ENCODE measurements around the gene SLC29A1. TPM values are rescaled to one million over a fixed set of nuclear protein-coding genes. Genes with fewer than 3 reads are reported as not detected.
A peak's percentile ranks its signal among the peaks of the same experiment; 100 is the strongest.

SLC29A1 gene
- total and polyA plus RNA-seq, 9 of the 15 experiments (the other 6 are each of a cell fraction or from before 2014, with no cell fraction given): 18.9 to 170 (median 57.7) TPM

DNA sequence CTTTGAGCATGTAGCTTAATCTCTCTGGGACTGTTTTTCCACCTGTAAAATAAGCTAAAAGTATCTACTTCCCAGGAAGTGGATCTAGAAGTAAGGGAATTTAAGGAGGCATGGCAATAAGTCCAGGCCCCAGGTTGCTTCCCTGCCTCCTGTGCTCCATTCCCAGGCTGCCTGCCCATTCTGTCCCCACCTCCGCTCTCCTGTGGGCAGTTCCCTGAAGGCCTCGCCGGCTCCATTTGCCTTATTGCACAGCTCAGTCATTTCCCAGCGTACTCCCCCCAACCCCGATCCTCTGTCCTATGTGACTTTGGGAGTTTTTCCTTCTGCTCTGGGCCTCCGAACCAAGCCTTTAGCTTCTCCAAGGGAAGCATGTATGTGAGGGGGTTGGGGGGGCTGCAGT lies 4.6 kb downstream of the SLC29A1 start:
- FAIRE-seq (no peak), DNase-seq (ENCODE audit: extremely low read depth in 1 of 4, low spot score in 3 of 4) (no peak), ATAC-seq (no peak)
- Histone ChIP-seq H3K4me1 (replicated peaks in 1 of 2; ENCODE audit: control insufficient read depth in 2 of 2, insufficient read depth in 2 of 2, low read length in 2 of 2) (peaks cover 42 to 65% of the 10 kb centered on the region in 2 experiments), H3K27ac (ENCODE audit: extremely low read depth, low read depth, low read length) (no peak overlapping the region), H3K79me2 (ENCODE audit: control insufficient read depth, insufficient read depth, low read length) (peaks cover 52% of the 10 kb centered on the region), H3K4me2 (ENCODE audit: insufficient read depth, low read length) (no peak overlapping the region), H3K36me3 (ENCODE audit: control insufficient read depth, insufficient read depth, low read length) (peaks cover 61% of the 10 kb centered on the region), H3K4me3 (no peak overlapping the region), H3K9me3 (replicated peaks; ENCODE audit: control insufficient read depth, insufficient read depth, low read depth, low read length) (no peaks in the 10 kb centered on the region), H2AFZ (ENCODE audit: low read depth, low read length) (no peak overlapping the region), H3K9ac (ENCODE audit: insufficient read depth in 1 of 2, low read depth in 2 of 2, low read length in 2 of 2) (peak overlapping the region in 1 of 2 experiments; percentile 76; a peak in 2 of 4 replicates), H3K9me1 (ENCODE audit: control insufficient read depth, insufficient read depth, low read length) (peaks cover 6% of the 10 kb centered on the region), H3K27me3 (ENCODE audit: control insufficient read depth in 2 of 2, insufficient read depth in 2 of 2, low read length in 2 of 2) (no peaks in the 10 kb centered on the region), H4K20me1 (replicated peaks; ENCODE audit: control insufficient read depth, insufficient read depth, low read length) (peaks cover 3% of the 10 kb centered on the region; the same call in 1 of the 2 replicates)
- in situ Hi-C loops (cut with MboI): no loop called here
- 78% methylated on average over 6 of the region's 6 CpGs for WGBS (ENCODE audit: insufficient coverage, low coverage, missing lambda C conversion rate)
- ChIA-PET CTCF (ENCODE audit: low intra/inter-chr PET ratio) (no interaction called here), POLR2A (interaction anchor here (0.7 to 6.5 kb wide), 5 partner anchors 15 to 69 kb away, joined by 3 to 104 read pairs (median 4); partner anchors contain the start of genes CAPN11 and HSP90AB1)
- intact Hi-C loops (cut with micrococcal nuclease): loop anchor here (10.0 kb wide), 1 partner anchor 593 kb away; the partner anchor contains the start of gene MAD2L1BP
- no TSS peak for BruUV-seq (replicated peaks)
- no peak for TF ChIP-seq ZNF586 (CRISPR knock-in tag; conservative IDR thresholded peaks at IDR 0.05)
- TF ChIP-seq, protein P1, sequence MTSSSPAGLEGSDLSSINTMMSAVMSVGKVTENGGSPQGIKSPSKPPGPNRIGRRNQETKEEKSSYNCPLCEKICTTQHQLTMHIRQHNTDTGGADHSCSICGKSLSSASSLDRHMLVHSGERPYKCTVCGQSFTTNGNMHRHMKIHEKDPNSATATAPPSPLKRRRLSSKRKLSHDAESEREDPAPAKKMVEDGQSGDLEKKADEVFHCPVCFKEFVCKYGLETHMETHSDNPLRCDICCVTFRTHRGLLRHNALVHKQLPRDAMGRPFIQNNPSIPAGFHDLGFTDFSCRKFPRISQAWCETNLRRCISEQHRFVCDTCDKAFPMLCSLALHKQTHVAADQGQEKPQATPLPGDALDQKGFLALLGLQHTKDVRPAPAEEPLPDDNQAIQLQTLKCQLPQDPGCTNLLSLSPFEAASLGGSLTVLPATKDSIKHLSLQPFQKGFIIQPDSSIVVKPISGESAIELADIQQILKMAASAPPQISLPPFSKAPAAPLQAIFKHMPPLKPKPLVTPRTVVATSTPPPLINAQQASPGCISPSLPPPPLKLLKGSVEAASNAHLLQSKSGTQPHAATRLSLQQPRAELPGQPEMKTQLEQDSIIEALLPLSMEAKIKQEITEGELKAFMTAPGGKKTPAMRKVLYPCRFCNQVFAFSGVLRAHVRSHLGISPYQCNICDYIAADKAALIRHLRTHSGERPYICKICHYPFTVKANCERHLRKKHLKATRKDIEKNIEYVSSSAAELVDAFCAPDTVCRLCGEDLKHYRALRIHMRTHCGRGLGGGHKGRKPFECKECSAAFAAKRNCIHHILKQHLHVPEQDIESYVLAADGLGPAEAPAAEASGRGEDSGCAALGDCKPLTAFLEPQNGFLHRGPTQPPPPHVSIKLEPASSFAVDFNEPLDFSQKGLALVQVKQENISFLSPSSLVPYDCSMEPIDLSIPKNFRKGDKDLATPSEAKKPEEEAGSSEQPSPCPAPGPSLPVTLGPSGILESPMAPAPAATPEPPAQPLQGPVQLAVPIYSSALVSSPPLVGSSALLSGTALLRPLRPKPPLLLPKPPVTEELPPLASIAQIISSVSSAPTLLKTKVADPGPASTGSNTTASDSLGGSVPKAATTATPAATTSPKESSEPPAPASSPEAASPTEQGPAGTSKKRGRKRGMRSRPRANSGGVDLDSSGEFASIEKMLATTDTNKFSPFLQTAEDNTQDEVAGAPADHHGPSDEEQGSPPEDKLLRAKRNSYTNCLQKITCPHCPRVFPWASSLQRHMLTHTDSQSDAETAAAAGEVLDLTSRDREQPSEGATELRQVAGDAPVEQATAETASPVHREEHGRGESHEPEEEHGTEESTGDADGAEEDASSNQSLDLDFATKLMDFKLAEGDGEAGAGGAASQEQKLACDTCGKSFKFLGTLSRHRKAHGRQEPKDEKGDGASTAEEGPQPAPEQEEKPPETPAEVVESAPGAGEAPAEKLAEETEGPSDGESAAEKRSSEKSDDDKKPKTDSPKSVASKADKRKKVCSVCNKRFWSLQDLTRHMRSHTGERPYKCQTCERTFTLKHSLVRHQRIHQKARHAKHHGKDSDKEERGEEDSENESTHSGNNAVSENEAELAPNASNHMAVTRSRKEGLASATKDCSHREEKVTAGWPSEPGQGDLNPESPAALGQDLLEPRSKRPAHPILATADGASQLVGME (CRISPR knock-in tag; IDR thresholded peaks at IDR 0.05): no peak
- TF ChIP-seq, protein P2, sequence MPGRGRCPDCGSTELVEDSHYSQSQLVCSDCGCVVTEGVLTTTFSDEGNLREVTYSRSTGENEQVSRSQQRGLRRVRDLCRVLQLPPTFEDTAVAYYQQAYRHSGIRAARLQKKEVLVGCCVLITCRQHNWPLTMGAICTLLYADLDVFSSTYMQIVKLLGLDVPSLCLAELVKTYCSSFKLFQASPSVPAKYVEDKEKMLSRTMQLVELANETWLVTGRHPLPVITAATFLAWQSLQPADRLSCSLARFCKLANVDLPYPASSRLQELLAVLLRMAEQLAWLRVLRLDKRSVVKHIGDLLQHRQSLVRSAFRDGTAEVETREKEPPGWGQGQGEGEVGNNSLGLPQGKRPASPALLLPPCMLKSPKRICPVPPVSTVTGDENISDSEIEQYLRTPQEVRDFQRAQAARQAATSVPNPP (IDR thresholded peaks at IDR 0.05; ENCODE audit: borderline replicate concordance, insufficient read depth, insufficient read length): no peak
- TF ChIP-seq HDAC6 (IDR thresholded peaks at IDR 0.05; ENCODE audit: low read depth, low read length): no peak
- TF ChIP-seq TEAD2 (tag; IDR thresholded peaks at IDR 0.05): no peak
- TF ChIP-seq GTF2E2 (tag; IDR thresholded peaks at IDR 0.05): no peak
- TF ChIP-seq, protein P3, sequence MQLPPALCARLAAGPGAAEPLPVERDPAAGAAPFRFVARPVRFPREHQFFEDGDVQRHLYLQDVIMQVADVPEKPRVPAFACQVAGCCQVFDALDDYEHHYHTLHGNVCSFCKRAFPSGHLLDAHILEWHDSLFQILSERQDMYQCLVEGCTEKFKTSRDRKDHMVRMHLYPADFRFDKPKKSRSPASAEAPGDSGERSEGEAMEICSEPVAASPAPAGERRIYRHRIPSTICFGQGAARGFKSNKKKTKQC (CRISPR knock-in tag; IDR thresholded peaks at IDR 0.05): no peak
- TF ChIP-seq ZFP36 (IDR thresholded peaks at IDR 0.05; ENCODE audit: low read depth, low read length, partially characterized antibody): no peak
- no peak for TF ChIP-seq ZBTB7A (IDR thresholded peaks at IDR 0.05; ENCODE audit: borderline replicate concordance, control insufficient read depth, low read depth, low read length)
- TF ChIP-seq RCOR1 (IDR thresholded peaks at IDR 0.05; ENCODE audit: borderline replicate concordance in 1 of 2, low read depth in 2 of 2, low read length in 2 of 2): no peak
- no peak for TF ChIP-seq FOXP1 (CRISPR knock-in tag; IDR thresholded peaks at IDR 0.05)
- no peak for TF ChIP-seq SMAD2 (IDR thresholded peaks at IDR 0.05; ENCODE audit: low read depth, low read length)
- TF ChIP-seq, protein P4, sequence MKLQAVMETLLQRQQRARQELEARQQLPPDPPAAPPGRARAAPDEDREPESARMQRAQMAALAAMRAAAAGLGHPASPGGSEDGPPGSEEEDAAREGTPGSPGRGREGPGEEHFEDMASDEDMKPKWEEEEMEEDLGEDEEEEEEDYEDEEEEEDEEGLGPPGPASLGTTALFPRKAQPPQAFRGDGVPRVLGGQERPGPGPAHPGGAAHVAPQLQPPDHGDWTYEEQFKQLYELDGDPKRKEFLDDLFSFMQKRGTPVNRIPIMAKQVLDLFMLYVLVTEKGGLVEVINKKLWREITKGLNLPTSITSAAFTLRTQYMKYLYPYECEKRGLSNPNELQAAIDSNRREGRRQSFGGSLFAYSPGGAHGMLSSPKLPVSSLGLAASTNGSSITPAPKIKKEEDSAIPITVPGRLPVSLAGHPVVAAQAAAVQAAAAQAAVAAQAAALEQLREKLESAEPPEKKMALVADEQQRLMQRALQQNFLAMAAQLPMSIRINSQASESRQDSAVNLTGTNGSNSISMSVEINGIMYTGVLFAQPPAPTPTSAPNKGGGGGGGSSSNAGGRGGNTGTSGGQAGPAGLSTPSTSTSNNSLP (IDR thresholded peaks at IDR 0.05; ENCODE audit: borderline replicate concordance, low read depth, low read length): no peak
